ENCODE data around the gene CYP4F8.

- TF ChIP-seq CTCF (IDR thresholded peaks at IDR 0.05) (no peak), POLR2A (IDR thresholded peaks at IDR 0.05) (no peak)
These were observed 28.4 kb downstream of the CYP4F8 start for GRCh38 chr19:15643387-15643786.

Data from lower leg skin (tissue), 3 donors.